ENCODE results near the gene SGPP2.
"Not testable (repeated sequence)": the region's sequence is repeated elsewhere in the genome, so short reads cannot be mapped to it uniquely, and the experiment has no call there.

SGPP2 gene

GRCh38 chr2:222430071-222430470, 5.7 kb downstream of the SGPP2 start:
- no peak for DNase-seq

- no peak for DNase-seq
Observed at GRCh38 chr2:222430681-222431080, 6.3 kb downstream of the SGPP2 start.

- DNase-seq: no peak
Observed at GRCh38 chr2:222431869-222432268, 7.5 kb downstream of the SGPP2 start.

GRCh38 chr2:222433332-222434173, 9.2 kb downstream of the SGPP2 start:
- DNase-seq: no peak

GRCh38 chr2:222434204-222434603, 9.9 kb downstream of the SGPP2 start:
- DNase-seq: no peak

GRCh38 chr2:222435400-222436039, 11.2 kb downstream of the SGPP2 start:
- not testable (repeated sequence) for DNase-seq

- DNase-seq: no peak
Observed at GRCh38 chr2:222436040-222436413, 11.7 kb downstream of the SGPP2 start.

GRCh38 chr2:222439692-222440091, 15.3 kb downstream of the SGPP2 start:
- no peak for DNase-seq

- DNase-seq: peak; percentile 77
Observed at GRCh38 chr2:222440673-222441422, 16.5 kb downstream of the SGPP2 start.

- DNase-seq: peak; percentile 53
Observed at GRCh38 chr2:222442665-222443064, 18.3 kb downstream of the SGPP2 start.

- DNase-seq: peak; percentile 8
Observed at GRCh38 chr2:222445227-222445626, 20.9 kb downstream of the SGPP2 start.

GRCh38 chr2:222447131-222447530, 22.8 kb downstream of the SGPP2 start:
- no peak for DNase-seq

- peak; percentile 78 for DNase-seq
Observed at GRCh38 chr2:222448748-222449181, 24.4 kb downstream of the SGPP2 start.

- DNase-seq: no peak
Observed at GRCh38 chr2:222450021-222450420, 25.7 kb downstream of the SGPP2 start.

- peak; percentile 21 for DNase-seq
Observed at GRCh38 chr2:222451224-222451674, 26.9 kb downstream of the SGPP2 start.

GRCh38 chr2:222452422-222452950, 28.1 kb downstream of the SGPP2 start:
- DNase-seq: no peak

- no peak for DNase-seq
Observed at GRCh38 chr2:222456479-222457077, 32.2 kb downstream of the SGPP2 start.

- no peak for DNase-seq
Observed at GRCh38 chr2:222459983-222460382, 35.6 kb downstream of the SGPP2 start.

GRCh38 chr2:222465746-222466145, 41.4 kb downstream of the SGPP2 start:
- DNase-seq: no peak

GRCh38 chr2:222468346-222468745, 44.0 kb downstream of the SGPP2 start:
- no peak for DNase-seq

GRCh38 chr2:222470802-222471468, 46.6 kb downstream of the SGPP2 start:
- no peak for DNase-seq

GRCh38 chr2:222477962-222478608, 53.7 kb downstream of the SGPP2 start:
- no peak for DNase-seq
